ENCODE data around the gene PSME4. TPM values are rescaled to one million over a fixed set of nuclear protein-coding genes. Genes with fewer than 3 reads are reported as not detected.

The PSME4 gene
- total RNA-seq, 4 donors from 2014 or later, result 28.5 to 44.8 (median 32.4) TPM

GRCh38 chr2:54000122-54000521 is 29.3 kb upstream of the PSME4 start:
- no peaks in the 10 kb centered on the region for H3K27me3 ChIP-seq
- H3K36me3 ChIP-seq, result no peaks in the 10 kb centered on the region
- H3K9me3 ChIP-seq, result no peaks in the 10 kb centered on the region
- no peak overlapping the region for H3K4me3 ChIP-seq
- in situ Hi-C loops (cut with MboI; ENCODE audit: low pct_ligation_motif_present in 1 of 4, low pct_unique_long_range_greater_than_20kb in 1 of 4, low sequenced_read_pairs in 3 of 4) (no loop called here), intact Hi-C loops (cut with DNase I; ENCODE audit: low total_unique reads) (no loop called here)
- DNase-seq, result no peak
- H3K27ac ChIP-seq, result no peak overlapping the region
- 11 to 71% methylated on average over 1 of the region's 1 CpG for WGBS, 2 donors (ENCODE audit: low coverage in 1 of 2)
- no peaks in the 10 kb centered on the region for H3K4me1 ChIP-seq
- no peak for TF ChIP-seq CTCF (IDR thresholded peaks at IDR 0.05)
- TF ChIP-seq POLR2AphosphoS5 (IDR thresholded peaks at IDR 0.05), result no peak
- no peak for TF ChIP-seq EP300 (IDR thresholded peaks at IDR 0.05; ENCODE audit: low read depth)
- no peak for TF ChIP-seq POLR2A (IDR thresholded peaks at IDR 0.05)

GRCh38 chr2:53998834-53999233 is 28.0 kb upstream of the PSME4 start:
- 78 to 85% methylated on average over 3 of the region's 3 CpGs for WGBS, 2 donors (ENCODE audit: low coverage in 1 of 2)
- in situ Hi-C loops (cut with MboI; ENCODE audit: low pct_ligation_motif_present in 1 of 4, low pct_unique_long_range_greater_than_20kb in 1 of 4, low sequenced_read_pairs in 3 of 4), result no loop called here
- TF ChIP-seq POLR2AphosphoS5 (IDR thresholded peaks at IDR 0.05) (no peak), POLR2A (IDR thresholded peaks at IDR 0.05) (no peak), CTCF (IDR thresholded peaks at IDR 0.05) (no peak), EP300 (IDR thresholded peaks at IDR 0.05; ENCODE audit: low read depth) (no peak)
- Histone ChIP-seq H3K27me3 (no peaks in the 10 kb centered on the region), H3K27ac (no peak overlapping the region), H3K36me3 (no peaks in the 10 kb centered on the region), H3K9me3 (no peaks in the 10 kb centered on the region), H3K4me1 (no peaks in the 10 kb centered on the region), H3K4me3 (no peak overlapping the region)
- DNase-seq, result no peak
- intact Hi-C loops (cut with DNase I; ENCODE audit: low total_unique reads), result no loop called here

- no peak for DNase-seq
- H3K4me1 ChIP-seq, result no peaks in the 10 kb centered on the region
- H3K36me3 ChIP-seq, result no peaks in the 10 kb centered on the region
- intact Hi-C loops (cut with DNase I; ENCODE audit: low total_unique reads) (no loop called here), in situ Hi-C loops (cut with MboI; ENCODE audit: low pct_ligation_motif_present in 1 of 4, low pct_unique_long_range_greater_than_20kb in 1 of 4, low sequenced_read_pairs in 3 of 4) (no loop called here)
- TF ChIP-seq POLR2AphosphoS5 (IDR thresholded peaks at IDR 0.05) (no peak), POLR2A (IDR thresholded peaks at IDR 0.05) (peak; percentile 10)
- H3K4me3 ChIP-seq, result no peak overlapping the region
- no peaks in the 10 kb centered on the region for H3K9me3 ChIP-seq
- no peaks in the 10 kb centered on the region for H3K27me3 ChIP-seq
- 79 to 84% methylated on average over 5 to 8 of the region's 8 CpGs for WGBS, 2 donors (ENCODE audit: low coverage in 1 of 2)
- H3K27ac ChIP-seq, result peak overlapping the region in 1 of 4 donors; percentile 25
These were observed 24.3 kb upstream of the PSME4 start for GRCh38 chr2:53994818-53995808.

GRCh38 chr2:53991948-53992347 is 21.2 kb upstream of the PSME4 start:
- no peaks in the 10 kb centered on the region for H3K27me3 ChIP-seq
- TF ChIP-seq EP300 (IDR thresholded peaks at IDR 0.05; ENCODE audit: low read depth), result no peak
- no peak for TF ChIP-seq POLR2AphosphoS5 (IDR thresholded peaks at IDR 0.05)
- TF ChIP-seq POLR2A (IDR thresholded peaks at IDR 0.05), result no peak
- no peak for TF ChIP-seq CTCF (IDR thresholded peaks at IDR 0.05)
- H3K4me1 ChIP-seq, result peaks cover 0 to 14% (median 8%) of the 10 kb centered on the region in 4 donors
- H3K36me3 ChIP-seq, result no peaks in the 10 kb centered on the region
- H3K9me3 ChIP-seq, result no peaks in the 10 kb centered on the region
- in situ Hi-C loops (cut with MboI; ENCODE audit: low pct_ligation_motif_present in 1 of 4, low pct_unique_long_range_greater_than_20kb in 1 of 4, low sequenced_read_pairs in 3 of 4), result no loop called here
- no peak overlapping the region for H3K4me3 ChIP-seq
- no peak for DNase-seq
- intact Hi-C loops (cut with DNase I; ENCODE audit: low total_unique reads), result no loop called here
- H3K27ac ChIP-seq, result no peak overlapping the region
